Right lung (tissue), 5 donors: ENCODE measurements around the gene POLG2. TPM values are rescaled to one million over a fixed set of nuclear protein-coding genes. Genes with fewer than 3 reads are reported as not detected.
A peak's percentile ranks its signal among the peaks of the same experiment; 100 is the strongest.
"Not testable (repeated sequence)": the region's sequence is repeated elsewhere in the genome, so short reads cannot be mapped to it uniquely, and the experiment has no call there.

Experiments
- DNase-seq, 2 donors: peaks; one replicate each; pipeline ENCODE4 v3.0.0-alpha.2; 2013
- polyA plus RNA-seq, 5 donors: library from polyadenylated mRNA; unstranded; fragments of 120-200 nt; gene quantifications; one replicate each; pipeline versions ENCODE4 v1.2.1 to v1.2.3, GENCODE V29; 2013; ENCODE audit warnings: inconsistent platforms in 1 of 5, low replicate concordance in 1 of 5; ENCODE audit not compliant: insufficient read length in 5 of 5, insufficient read depth in 1 of 5

The POLG2 gene
- polyA plus RNA-seq, 5 donors = 32.5 to 63.5 (median 47.6) TPM

DNA sequence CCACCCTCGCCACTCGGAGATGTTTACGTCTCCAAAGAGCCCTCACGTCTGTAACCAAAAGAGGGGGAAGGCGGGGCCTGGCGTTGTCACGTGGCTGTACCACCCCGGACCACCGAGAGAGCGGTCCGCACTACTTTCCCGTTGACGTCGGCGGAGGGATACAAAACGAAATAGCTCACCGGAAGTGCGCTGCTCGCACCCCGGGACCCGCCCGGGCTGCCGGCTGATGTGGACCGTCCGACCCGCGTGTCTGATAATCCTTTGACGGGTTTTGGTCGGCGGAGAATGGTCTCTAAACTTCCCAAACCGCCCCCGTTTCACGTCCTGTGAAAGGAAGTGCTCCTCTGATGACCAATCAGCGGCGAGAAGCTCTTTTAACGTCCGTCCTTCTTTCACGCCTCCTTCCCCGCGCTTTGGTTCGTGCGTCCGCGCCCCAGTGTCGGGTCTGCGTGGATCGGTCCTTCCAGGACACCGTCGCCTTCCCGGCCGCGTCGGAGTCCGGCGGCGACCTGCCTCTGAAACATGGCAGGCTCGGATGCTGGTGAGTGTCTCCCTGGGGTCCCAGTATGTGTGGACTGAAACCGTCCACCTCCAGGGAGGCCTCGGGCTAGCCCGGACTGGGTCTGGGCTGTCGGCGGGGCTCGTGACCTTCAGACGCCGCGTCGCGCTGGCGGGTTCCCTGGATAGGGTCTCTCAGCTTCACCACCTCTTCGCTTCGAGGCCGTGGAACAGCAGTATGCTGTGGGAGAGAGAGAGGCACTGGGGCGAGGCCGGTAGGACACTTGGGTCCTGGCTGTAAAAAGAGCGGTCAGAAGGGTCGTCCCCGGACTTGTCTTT is 9.9 kb upstream of the POLG2 start, which contains the start of gene CEP95:
Gene CEP95 (plus strand): TSS at position 402 of the 837 bp plus-strand sequence. CDS start 121 bp downstream, at position 523.
- peak; percentile 99 for DNase-seq

- no peak for DNase-seq
Measured at GRCh38 chr17:64506201-64506575, 9.3 kb upstream of the POLG2 start, which contains the start of gene DDX5. Gene DDX5 (minus strand): TSS chr17:64506289. CDS start chr17:64506119, 170 bp downstream.

- DNase-seq = peak; percentile 94 to 95
Measured at GRCh38 chr17:64505340-64506200, 8.7 kb upstream of the POLG2 start.

- DNase-seq = no peak
Measured at GRCh38 chr17:64504769-64505339, 8.0 kb upstream of the POLG2 start.

- DNase-seq = no peak
Measured at GRCh38 chr17:64503821-64504768, 7.2 kb upstream of the POLG2 start.

DNA sequence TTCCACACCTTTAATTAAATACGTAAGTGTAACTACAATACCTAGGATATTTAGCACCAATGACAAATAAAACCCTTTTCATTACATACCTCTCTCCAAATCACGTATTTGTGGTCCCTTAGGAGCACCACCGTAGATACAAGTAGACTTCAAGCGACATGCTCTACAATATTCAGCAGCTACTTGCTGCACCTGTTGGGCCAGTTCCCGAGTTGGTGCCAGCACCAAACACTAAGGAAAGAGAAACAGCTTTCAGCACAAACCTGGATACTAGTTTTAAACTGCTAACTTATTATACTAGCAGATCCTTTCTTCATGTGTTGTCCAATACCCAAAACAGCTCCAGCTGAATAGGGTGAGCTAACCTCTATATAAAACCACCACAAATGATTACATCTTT is 6.5 kb upstream of the POLG2 start:
- no peak for DNase-seq

GRCh38 chr17:64502809-64503208 is 6.0 kb upstream of the POLG2 start:
- DNase-seq = no peak

DNA sequence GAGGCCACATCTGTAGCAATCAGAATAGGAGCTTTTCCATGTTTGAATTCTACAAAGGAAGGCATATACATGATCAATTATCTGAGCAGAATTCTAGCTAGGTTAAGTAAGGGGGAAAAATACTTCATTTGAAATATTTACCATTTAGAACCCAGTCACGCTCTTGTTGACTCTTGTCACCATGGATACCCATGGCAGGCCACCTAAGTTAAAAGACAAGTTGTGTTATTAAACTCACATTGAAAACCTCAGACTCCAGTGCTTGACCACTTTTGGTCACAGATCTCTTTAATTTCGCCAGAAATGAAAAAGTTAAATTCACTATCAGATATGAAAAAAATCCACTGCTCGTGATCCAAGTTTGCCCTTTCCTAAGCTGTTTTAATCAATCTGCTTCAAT is 5.2 kb upstream of the POLG2 start:
- DNase-seq = no peak

- DNase-seq = no peak
Measured at GRCh38 chr17:64500862-64501765, 4.3 kb upstream of the POLG2 start.

DNA sequence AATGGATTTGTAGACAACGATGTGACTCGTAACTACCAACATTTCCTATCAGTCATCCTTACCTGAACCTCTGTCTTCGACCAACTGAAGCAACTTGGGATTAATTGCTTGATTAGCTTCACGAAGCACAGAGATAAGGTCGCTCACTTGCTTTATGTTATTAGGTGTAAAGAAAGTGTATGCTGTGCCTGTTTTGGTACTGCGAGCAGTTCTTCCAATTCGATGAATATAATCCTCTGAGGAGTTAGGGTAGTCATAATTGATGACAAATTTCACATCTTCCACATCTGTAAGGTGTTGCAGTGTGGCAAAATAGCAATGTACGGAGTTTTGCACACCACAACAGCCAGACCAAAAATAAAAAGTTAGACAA is 3.6 kb upstream of the POLG2 start:
- no peak for DNase-seq

DNA sequence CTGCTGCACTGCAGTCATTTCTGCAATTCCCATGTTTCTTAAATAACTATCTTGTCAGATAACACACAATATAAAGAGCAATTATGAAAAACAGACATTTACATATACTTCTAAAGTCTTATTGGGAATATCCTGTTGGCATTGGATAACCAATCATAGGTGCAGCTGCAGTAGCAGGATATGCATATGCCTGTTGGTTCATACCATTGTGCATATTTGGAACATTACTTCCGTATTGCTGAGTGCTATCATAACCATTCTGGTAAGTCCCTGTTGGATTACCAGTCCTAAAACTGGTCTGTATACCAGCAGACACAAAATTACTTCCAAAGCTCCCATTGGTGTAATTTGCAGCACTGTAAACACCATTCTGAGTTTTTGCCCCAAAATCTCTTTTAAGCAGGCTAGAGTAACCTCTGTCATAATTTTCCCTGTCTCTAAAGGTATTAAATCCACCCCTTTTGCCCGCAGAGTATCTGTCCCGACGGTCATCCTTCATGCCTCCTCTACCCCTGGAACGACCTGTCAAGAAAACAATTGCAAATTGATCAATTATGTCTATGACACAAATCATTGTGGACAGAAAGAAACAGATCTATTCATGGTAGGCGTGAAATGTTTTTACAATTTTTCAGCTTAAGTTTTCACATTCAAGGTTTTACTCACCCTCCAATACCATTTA is 3.1 kb upstream of the POLG2 start:
- DNase-seq = no peak

GRCh38 chr17:64498308-64499203 is 1.7 kb upstream of the POLG2 start:
- DNase-seq = no peak

DNA sequence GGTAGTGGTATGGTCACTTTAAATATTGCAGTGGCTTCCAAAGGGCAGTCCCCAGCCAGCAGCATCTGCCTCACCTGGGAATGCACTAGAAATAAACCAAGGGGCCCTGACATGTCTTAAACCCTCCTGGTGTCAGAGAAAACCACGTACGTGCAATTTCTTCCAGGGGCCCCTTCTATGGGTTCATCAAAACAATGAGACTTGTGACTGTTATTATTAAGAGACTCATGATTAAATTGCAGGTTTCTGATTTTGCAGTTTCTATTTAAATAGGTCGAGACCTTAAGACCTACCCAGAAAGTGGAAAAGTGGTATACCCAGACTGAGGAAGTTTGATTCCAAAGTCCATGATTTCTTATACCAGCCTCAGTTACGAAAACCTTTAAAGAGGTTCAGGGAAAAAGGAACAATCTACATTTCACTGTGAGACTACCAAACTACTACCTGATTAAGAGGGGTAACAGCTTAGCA is 746 bp upstream of the POLG2 start:
- no peak for DNase-seq

DNA sequence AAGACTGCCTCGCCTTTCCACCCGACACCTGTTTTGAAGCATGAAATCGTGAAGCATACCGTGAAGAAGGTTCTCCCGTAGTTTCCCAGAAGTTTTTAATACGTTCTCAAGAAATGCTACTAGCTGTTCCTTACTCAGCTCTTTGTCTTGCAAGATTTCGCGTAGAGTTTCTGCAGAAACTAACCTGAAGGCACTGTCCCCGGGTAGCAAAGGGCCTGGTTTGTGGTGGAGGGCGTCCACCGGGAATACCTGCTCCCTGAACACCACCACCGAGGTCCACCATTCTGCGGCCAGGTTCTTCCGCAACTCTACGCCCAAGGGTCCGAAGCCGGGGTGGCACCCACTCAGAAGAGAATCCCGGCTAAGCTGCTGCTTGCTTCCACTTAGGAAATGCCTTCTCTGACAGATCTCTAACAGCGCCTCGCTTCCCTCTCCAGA is 487 bp downstream of the POLG2 start:
- DNase-seq = no peak

GRCh38 chr17:64495300-64495699 is 1.6 kb downstream of the POLG2 start:
- DNase-seq = not testable (repeated sequence)

GRCh38 chr17:64494121-64494520 is 2.7 kb downstream of the POLG2 start:
- no peak for DNase-seq

GRCh38 chr17:64492481-64493109 is 4.3 kb downstream of the POLG2 start:
- no peak for DNase-seq

DNA sequence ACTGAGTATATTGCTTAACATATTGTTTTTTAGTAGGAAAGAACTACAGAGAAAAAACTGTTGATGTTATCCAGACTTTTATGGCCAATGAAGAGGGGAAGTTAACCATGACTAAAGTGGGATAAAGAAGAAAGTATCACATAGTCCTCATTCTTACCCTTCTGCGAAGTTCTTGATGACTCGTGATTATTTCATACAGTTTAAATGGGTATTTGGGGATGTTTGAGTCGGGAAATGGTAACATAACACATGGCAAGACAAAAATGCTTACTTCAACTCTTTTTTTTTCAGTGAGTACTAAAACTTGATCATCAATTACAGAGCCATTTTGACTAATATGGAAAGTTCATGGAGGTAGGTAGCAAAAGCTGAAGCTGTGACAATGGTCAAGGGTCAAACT is 4.9 kb downstream of the POLG2 start:
- no peak for DNase-seq
